HepG2 (cell line): ENCODE measurements around the gene DAAM1. TPM values are rescaled to one million over a fixed set of nuclear protein-coding genes. Genes with fewer than 3 reads are reported as not detected.
A peak's percentile ranks its signal among the peaks of the same experiment; 100 is the strongest.

Source experiments
- CSRNP2 ChIP-seq: sonication (generic); formaldehyde crosslinking; conservative IDR thresholded peaks from 2 replicates; pipeline ENCODE4 v1.8.0; 2022; ENCODE audit warnings: low read depth, missing genetic modification reagents
- DNMT3B ChIP-seq: conservative IDR thresholded peaks from 2 replicates; pipeline ENCODE4 v1.6.1; 2016; ENCODE audit warnings: missing biosample characterization, control low read depth
- EP300 ChIP-seq, 3 experiments: sonication (generic) in 1 of 3; formaldehyde crosslinking in 1 of 3; IDR thresholded peaks; 2 replicates each; pipeline versions ENCODE4 v1.5.1 to v1.6.1; 2011 to 2020; ENCODE audit warnings: low read depth in 2 of 3, low read length in 2 of 3, borderline replicate concordance in 1 of 3, improper control_type of control experiment in 1 of 3, mild to moderate bottlenecking in 1 of 3, missing genetic modification reagents in 1 of 3, moderate library complexity in 1 of 3
- KAT2B ChIP-seq: fragments of 150-350 bp; IDR thresholded peaks from 2 replicates; pipeline ENCODE4 v1.6.1; 2014; ENCODE audit warnings: low read depth, low read length, borderline replicate concordance
- MBNL3 ChIP-seq: fragments of 250-450 bp; sonication (Bioruptor Pico); conservative IDR thresholded peaks from 2 replicates; pipeline ENCODE4 v1.8.0; 2022; ENCODE audit warnings: mild to moderate bottlenecking, inconsistent platforms
- RERE ChIP-seq: IDR thresholded peaks from 2 replicates; pipeline ENCODE4 v1.6.1; 2016; ENCODE audit warnings: low read depth, missing genetic modification reagents, missing compliant biosample characterization
- RFXANK ChIP-seq: IDR thresholded peaks from 2 replicates; pipeline ENCODE4 v1.6.1; 2016
- TAF1 ChIP-seq: sonication (generic); formaldehyde crosslinking; IDR thresholded peaks from 2 replicates; pipeline ENCODE4 v1.4.0; 2020; ENCODE audit warnings: missing genetic modification reagents
- TRAFD1 ChIP-seq: sonication (generic); formaldehyde crosslinking; IDR thresholded peaks from 2 replicates; pipeline ENCODE4 v1.5.1; 2020; ENCODE audit warnings: missing genetic modification reagents, mild to moderate bottlenecking, borderline replicate concordance
- ZNF143 ChIP-seq: sonication (generic); formaldehyde crosslinking; IDR thresholded peaks from 2 replicates; pipeline ENCODE4 v1.4.0; 2020; ENCODE audit warnings: missing genetic modification reagents
- ZNF451 ChIP-seq: sonication (generic); formaldehyde crosslinking; IDR thresholded peaks from 2 replicates; pipeline ENCODE4 v1.5.0; 2020; ENCODE audit warnings: mild to moderate bottlenecking, missing genetic modification reagents
- ZNF747 ChIP-seq: sonication (generic); formaldehyde crosslinking; IDR thresholded peaks from 2 replicates; pipeline ENCODE4 v1.8.1; 2023; ENCODE audit warnings: missing genetic modification reagents, mild to moderate bottlenecking, borderline replicate concordance
- ZNF790 ChIP-seq: sonication (generic); formaldehyde crosslinking; IDR thresholded peaks from 2 replicates; pipeline ENCODE4 v1.8.0; 2022; ENCODE audit warnings: missing genetic modification reagents, mild to moderate bottlenecking, borderline replicate concordance
- polyA plus RNA-seq, 8 experiments: library from polyadenylated mRNA; depleted of rRNA in 3 of 8; stranded (reverse) in 7 of 8; unstranded in 1 of 8; fragments of >200 nt; fragmentation: Illumina TruSeq in 4 of 8; extraction: Trizol in 4 of 8; gene quantifications; 2 replicates each; pipeline versions ENCODE4 v1.2.1 to v1.2.3, GENCODE V29; 2011 to 2016; ENCODE audit warnings: low read depth in 4 of 8, missing spikeins in 1 of 8, mixed read lengths in 1 of 8; ENCODE audit not compliant: insufficient read depth in 1 of 8
- total RNA-seq, 5 experiments: library from RNA; depleted of rRNA; stranded (reverse); fragments of >200 nt; fragmentation: Illumina TruSeq; extraction: Trizol; gene quantifications; 2 replicates each; pipeline ENCODE4 v1.2.3, GENCODE V29; 2016; ENCODE audit warnings: low read depth in 1 of 5
- TF ChIP-seq, protein P1 (sequence below): sonication (generic); formaldehyde crosslinking; IDR thresholded peaks from 2 replicates; pipeline ENCODE4 v1.4.0; 2020; ENCODE audit warnings: missing genetic modification reagents, borderline replicate concordance
- TF ChIP-seq, protein P2 (sequence below): IDR thresholded peaks from 2 replicates; pipeline ENCODE4 v1.6.1; 2016; ENCODE audit warnings: mild to moderate bottlenecking

The DAAM1 gene
- total and polyA plus RNA-seq, 2 of the 13 experiments (the other 11 are each of a cell fraction or from before 2014, with no cell fraction given) = 10.9 to 24.5 TPM

DNA sequence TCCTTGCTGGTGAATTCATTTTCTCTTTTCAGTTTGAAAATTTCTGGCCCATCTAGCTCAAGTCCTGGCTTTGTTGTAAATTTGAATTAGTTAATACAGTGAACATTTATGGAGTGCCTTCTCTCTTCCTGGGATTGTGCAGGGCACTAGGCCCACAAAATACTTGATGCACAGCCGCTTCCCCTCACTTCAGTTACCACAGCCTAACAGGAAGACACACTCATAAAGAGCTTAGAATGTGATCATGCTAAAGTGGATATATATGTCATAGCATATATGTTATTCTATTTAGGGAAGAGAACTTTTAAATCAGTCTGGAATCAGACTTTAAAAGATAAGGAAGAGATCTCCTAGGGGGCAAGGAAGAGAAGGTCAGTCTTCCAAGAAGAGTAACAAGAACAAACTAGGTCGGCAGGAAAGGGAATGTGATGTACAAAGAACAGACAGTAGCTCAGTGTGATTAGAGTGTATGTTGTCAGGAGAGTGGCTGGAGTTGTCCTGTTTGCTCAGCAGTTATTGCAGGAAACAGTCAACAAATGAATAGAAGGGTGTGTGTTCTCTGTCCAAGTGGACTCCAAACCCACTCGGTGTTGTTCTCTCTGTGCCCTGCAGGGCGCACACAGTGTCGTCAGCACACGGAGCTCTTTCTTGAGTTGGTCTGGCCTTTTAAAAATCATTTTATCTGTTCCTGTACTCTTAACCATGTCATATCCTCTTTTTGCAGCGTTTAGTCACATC is 74.4 kb downstream of the DAAM1 start (continued):
- TF ChIP-seq DNMT3B (CRISPR knock-in tag) = no peak
- TF ChIP-seq ZNF143 (CRISPR knock-in tag) = no peak
- peak in 1 of 2 experiments; percentile 83; a peak in 2 of 4 replicates for TF ChIP-seq EP300 (IDR thresholded peaks at IDR 0.05; ENCODE audit: low read depth in 2 of 2, low read length in 2 of 2)
- TF ChIP-seq EP300 (CRISPR knock-in tag; IDR thresholded peaks at IDR 0.05; ENCODE audit: borderline replicate concordance) = peak; percentile 52; the same call in 1 of the 2 replicates
- TF ChIP-seq TRAFD1 (CRISPR knock-in tag) = no peak
- TF ChIP-seq, protein P1, sequence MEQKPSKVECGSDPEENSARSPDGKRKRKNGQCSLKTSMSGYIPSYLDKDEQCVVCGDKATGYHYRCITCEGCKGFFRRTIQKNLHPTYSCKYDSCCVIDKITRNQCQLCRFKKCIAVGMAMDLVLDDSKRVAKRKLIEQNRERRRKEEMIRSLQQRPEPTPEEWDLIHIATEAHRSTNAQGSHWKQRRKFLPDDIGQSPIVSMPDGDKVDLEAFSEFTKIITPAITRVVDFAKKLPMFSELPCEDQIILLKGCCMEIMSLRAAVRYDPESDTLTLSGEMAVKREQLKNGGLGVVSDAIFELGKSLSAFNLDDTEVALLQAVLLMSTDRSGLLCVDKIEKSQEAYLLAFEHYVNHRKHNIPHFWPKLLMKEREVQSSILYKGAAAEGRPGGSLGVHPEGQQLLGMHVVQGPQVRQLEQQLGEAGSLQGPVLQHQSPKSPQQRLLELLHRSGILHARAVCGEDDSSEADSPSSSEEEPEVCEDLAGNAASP (CRISPR knock-in tag) = peak; percentile 17; the same call in 1 of the 2 replicates
- TF ChIP-seq ZNF747 (CRISPR knock-in tag) = no peak
- no peak for TF ChIP-seq CSRNP2 (CRISPR knock-in tag)
- TF ChIP-seq MBNL3 (CRISPR knock-in tag) = no peak
- TF ChIP-seq, protein P2, sequence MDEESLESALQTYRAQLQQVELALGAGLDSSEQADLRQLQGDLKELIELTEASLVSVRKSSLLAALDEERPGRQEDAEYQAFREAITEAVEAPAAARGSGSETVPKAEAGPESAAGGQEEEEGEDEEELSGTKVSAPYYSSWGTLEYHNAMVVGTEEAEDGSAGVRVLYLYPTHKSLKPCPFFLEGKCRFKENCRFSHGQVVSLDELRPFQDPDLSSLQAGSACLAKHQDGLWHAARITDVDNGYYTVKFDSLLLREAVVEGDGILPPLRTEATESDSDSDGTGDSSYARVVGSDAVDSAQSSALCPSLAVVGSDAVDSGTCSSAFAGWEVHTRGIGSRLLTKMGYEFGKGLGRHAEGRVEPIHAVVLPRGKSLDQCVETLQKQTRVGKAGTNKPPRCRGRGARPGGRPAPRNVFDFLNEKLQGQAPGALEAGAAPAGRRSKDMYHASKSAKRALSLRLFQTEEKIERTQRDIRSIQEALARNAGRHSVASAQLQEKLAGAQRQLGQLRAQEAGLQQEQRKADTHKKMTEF (CRISPR knock-in tag) = peak; percentile 59; the same call in 1 of the 2 replicates
- TF ChIP-seq RERE (CRISPR knock-in tag) = peak; percentile 48
- no peak for TF ChIP-seq ZNF451 (CRISPR knock-in tag)
- TF ChIP-seq ZNF790 (CRISPR knock-in tag) = no peak
- TF ChIP-seq KAT2B = no peak
- no peak for TF ChIP-seq TAF1 (CRISPR knock-in tag)
- TF ChIP-seq RFXANK (CRISPR knock-in tag) = no peak
